Neural progenitor cell (in vitro differentiated cells): Measurements from ENCODE around the gene ATAD3A. TPM values are rescaled to one million over a fixed set of nuclear protein-coding genes. Genes with fewer than 3 reads are reported as not detected.

Experiments used
- DNase-seq: peaks from one replicate; pipeline ENCODE4 v3.0.0-alpha.2; 2016; ENCODE audit warnings: low spot score
- H2AFZ ChIP-seq: fragments of 200-600 bp; sonication (generic); replicated peaks from 2 replicates; pipeline ENCODE4 v1.6.1; 2016; ENCODE audit warnings: antibody characterized with exemption
- H3F3A ChIP-seq: fragments of 200-600 bp; sonication (generic); 2 replicates; pipeline ENCODE4 v1.6.1; 2016; ENCODE audit warnings: antibody characterized with exemption, low read depth
- H3K27ac ChIP-seq: fragments of 200-600 bp; sonication (generic); 2 replicates; pipeline ENCODE4 v1.5.1; 2016; ENCODE audit warnings: mild to moderate bottlenecking
- H3K27me3 ChIP-seq: fragments of 200-600 bp; sonication (generic); 2 replicates; pipeline ENCODE4 v1.6.1; 2016; ENCODE audit warnings: mild to moderate bottlenecking, moderate library complexity
- H3K36me3 ChIP-seq: fragments of 200-600 bp; sonication (generic); 2 replicates; pipeline ENCODE4 v1.5.1; 2016
- H3K4me1 ChIP-seq: fragments of 200-600 bp; sonication (generic); 2 replicates; pipeline ENCODE4 v1.6.1; 2016; ENCODE audit warnings: mixed run types
- H3K4me2 ChIP-seq: fragments of 200-600 bp; sonication (generic); 2 replicates; pipeline ENCODE4 v1.6.1; 2016
- H3K4me3 ChIP-seq: fragments of 200-600 bp; sonication (generic); 2 replicates; pipeline ENCODE4 v1.5.1; 2016
- H3K79me2 ChIP-seq: fragments of 200-600 bp; sonication (generic); 2 replicates; pipeline ENCODE4 v1.6.1; 2016; ENCODE audit warnings: low read depth
- H3K9ac ChIP-seq: fragments of 200-600 bp; sonication (generic); 2 replicates; pipeline ENCODE4 v1.6.1; 2016
- H3K9me3 ChIP-seq: fragments of 200-600 bp; sonication (generic); 2 replicates; pipeline ENCODE4 v1.5.1; 2016; ENCODE audit warnings: low read depth
- H4K20me1 ChIP-seq: fragments of 200-600 bp; sonication (generic); 2 replicates; pipeline ENCODE4 v1.6.1; 2016; ENCODE audit warnings: low read depth
- H3K27ac Mint-ChIP-seq: 3 replicates; pipeline ENCODE4 v1.8.0; 2021; ENCODE audit warnings: mixed read lengths
- H3K27me3 Mint-ChIP-seq: 2 replicates; pipeline ENCODE4 v1.8.0; 2022; ENCODE audit warnings: low read depth, mild to moderate bottlenecking, inconsistent platforms, moderate library complexity, mixed read lengths; ENCODE audit not compliant: insufficient read depth
- H3K36me3 Mint-ChIP-seq: 3 replicates; pipeline ENCODE4 v1.8.0; 2021; ENCODE audit warnings: mixed read lengths
- H3K4me1 Mint-ChIP-seq: 3 replicates; pipeline ENCODE4 v1.8.0; 2021; ENCODE audit warnings: mixed read lengths
- H3K4me3 Mint-ChIP-seq: 3 replicates; pipeline ENCODE4 v1.8.0; 2021; ENCODE audit warnings: mild to moderate bottlenecking, moderate library complexity, mixed read lengths
- H3K9me3 Mint-ChIP-seq: 3 replicates; pipeline ENCODE4 v1.8.0; 2020; ENCODE audit warnings: mixed read lengths
- EZH2 ChIP-seq: fragments of 200-600 bp; sonication (generic); IDR thresholded peaks from 2 replicates; pipeline ENCODE4 v1.6.1; 2017; ENCODE audit warnings: antibody characterized with exemption, mild to moderate bottlenecking, moderate library complexity
- EZH2phosphoT487 ChIP-seq: fragments of 200-600 bp; sonication (generic); IDR thresholded peaks from 2 replicates; pipeline ENCODE4 v1.6.1; 2017; ENCODE audit warnings: antibody characterized with exemption
- total RNA-seq: library from RNA; depleted of rRNA; stranded (reverse); fragments of >200 nt; gene quantifications from 2 replicates; pipeline ENCODE4 v1.2.3, GENCODE V29; 2015; ENCODE audit warnings: low replicate concordance
- TF ChIP-seq, protein P1 (sequence below): fragments of 200-600 bp; sonication (generic); IDR thresholded peaks from 2 replicates; pipeline ENCODE4 v1.5.1; 2017; ENCODE audit warnings: antibody characterized with exemption, mild to moderate bottlenecking

The ATAD3A gene
- total RNA-seq, 1 donor from 2014 or later = 7.8 TPM

- no peaks in the 10 kb centered on the region for H3K4me1 ChIP-seq
- no peaks in the 10 kb centered on the region for H3K27me3 ChIP-seq
- no peak overlapping the region for H3K27ac Mint-ChIP-seq
- peaks cover 14% of the 10 kb centered on the region for H3K4me1 Mint-ChIP-seq
- H3K36me3 ChIP-seq = no peaks in the 10 kb centered on the region
- H3K27ac ChIP-seq = no peak overlapping the region
- H3K27me3 Mint-ChIP-seq = peaks cover 6% of the 10 kb centered on the region
- no peak for TF ChIP-seq EZH2phosphoT487
- no peak for TF ChIP-seq EZH2
- TF ChIP-seq, protein P1, sequence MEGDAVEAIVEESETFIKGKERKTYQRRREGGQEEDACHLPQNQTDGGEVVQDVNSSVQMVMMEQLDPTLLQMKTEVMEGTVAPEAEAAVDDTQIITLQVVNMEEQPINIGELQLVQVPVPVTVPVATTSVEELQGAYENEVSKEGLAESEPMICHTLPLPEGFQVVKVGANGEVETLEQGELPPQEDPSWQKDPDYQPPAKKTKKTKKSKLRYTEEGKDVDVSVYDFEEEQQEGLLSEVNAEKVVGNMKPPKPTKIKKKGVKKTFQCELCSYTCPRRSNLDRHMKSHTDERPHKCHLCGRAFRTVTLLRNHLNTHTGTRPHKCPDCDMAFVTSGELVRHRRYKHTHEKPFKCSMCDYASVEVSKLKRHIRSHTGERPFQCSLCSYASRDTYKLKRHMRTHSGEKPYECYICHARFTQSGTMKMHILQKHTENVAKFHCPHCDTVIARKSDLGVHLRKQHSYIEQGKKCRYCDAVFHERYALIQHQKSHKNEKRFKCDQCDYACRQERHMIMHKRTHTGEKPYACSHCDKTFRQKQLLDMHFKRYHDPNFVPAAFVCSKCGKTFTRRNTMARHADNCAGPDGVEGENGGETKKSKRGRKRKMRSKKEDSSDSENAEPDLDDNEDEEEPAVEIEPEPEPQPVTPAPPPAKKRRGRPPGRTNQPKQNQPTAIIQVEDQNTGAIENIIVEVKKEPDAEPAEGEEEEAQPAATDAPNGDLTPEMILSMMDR = no peak
- peaks cover 33% of the 10 kb centered on the region for H3K79me2 ChIP-seq
- H3K9me3 ChIP-seq = no peaks in the 10 kb centered on the region
- peaks cover 3% of the 10 kb centered on the region for H3F3A ChIP-seq
- DNase-seq = no peak
- H3K4me3 Mint-ChIP-seq = peak overlapping the region; percentile 62
- H3K4me2 ChIP-seq = no peak overlapping the region
- no peak overlapping the region for H3K9ac ChIP-seq
- peaks cover 2% of the 10 kb centered on the region for H3K36me3 Mint-ChIP-seq
- H3K9me3 Mint-ChIP-seq = no peaks in the 10 kb centered on the region
- H3K4me3 ChIP-seq = no peak overlapping the region
- H2AFZ ChIP-seq = no peak overlapping the region
- H4K20me1 ChIP-seq = peaks cover 22% of the 10 kb centered on the region
These were observed 42.0 kb downstream of the ATAD3A start for GRCh38 chr1:1553821-1554494.

DNA sequence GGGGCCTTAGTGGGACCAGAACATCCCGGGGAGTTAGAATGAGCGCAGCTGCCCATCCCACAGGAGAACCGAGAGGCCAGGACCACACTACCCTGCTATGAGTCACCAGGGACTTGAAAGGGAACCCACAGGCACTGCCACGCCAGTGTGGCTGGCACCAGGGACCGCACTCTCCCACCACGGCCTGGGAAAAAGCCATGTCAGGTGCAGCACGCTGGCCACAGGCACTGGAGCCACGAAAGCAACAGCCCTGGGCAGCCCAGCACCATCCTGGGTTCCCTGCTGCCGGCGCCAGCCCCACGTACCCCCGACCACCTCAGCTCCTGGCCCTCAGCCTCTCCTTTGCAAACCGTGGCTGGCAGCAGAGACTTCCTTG lies 42.6 kb downstream of the ATAD3A start:
- Mint-ChIP-seq H3K36me3 (peaks cover 2% of the 10 kb centered on the region), H3K27me3 (peaks cover 6% of the 10 kb centered on the region), H3K9me3 (no peaks in the 10 kb centered on the region), H3K4me1 (peaks cover 14% of the 10 kb centered on the region), H3K4me3 (no peak overlapping the region), H3K27ac (peak overlapping the region; percentile 87)
- Histone ChIP-seq H3K27me3 (no peaks in the 10 kb centered on the region), H3K4me1 (no peaks in the 10 kb centered on the region), H3K79me2 (peaks cover 33% of the 10 kb centered on the region), H3K9me3 (no peaks in the 10 kb centered on the region), H3F3A (peaks cover 3% of the 10 kb centered on the region), H3K4me2 (no peak overlapping the region), H4K20me1 (peaks cover 22% of the 10 kb centered on the region), H3K27ac (no peak overlapping the region), H3K36me3 (no peaks in the 10 kb centered on the region), H3K4me3 (no peak overlapping the region), H2AFZ (no peak overlapping the region), H3K9ac (no peak overlapping the region)
- no peak for DNase-seq
- TF ChIP-seq, protein P1 = no peak
- TF ChIP-seq EZH2phosphoT487 (no peak), EZH2 (no peak)

GRCh38 chr1:1554926-1555915 lies 43.3 kb downstream of the ATAD3A start:
- Mint-ChIP-seq H3K27ac (peak overlapping the region; percentile 87), H3K36me3 (peaks cover 2% of the 10 kb centered on the region), H3K27me3 (peaks cover 6% of the 10 kb centered on the region), H3K4me1 (peaks cover 14% of the 10 kb centered on the region), H3K9me3 (no peaks in the 10 kb centered on the region), H3K4me3 (peak overlapping the region; percentile 62)
- Histone ChIP-seq H3K4me3 (no peak overlapping the region), H3K27ac (no peak overlapping the region), H3K36me3 (no peaks in the 10 kb centered on the region), H4K20me1 (peaks cover 25% of the 10 kb centered on the region), H3F3A (peaks cover 3% of the 10 kb centered on the region), H3K4me2 (no peak overlapping the region), H3K9me3 (no peaks in the 10 kb centered on the region), H3K4me1 (no peaks in the 10 kb centered on the region), H3K9ac (no peak overlapping the region), H3K27me3 (no peaks in the 10 kb centered on the region), H2AFZ (no peak overlapping the region), H3K79me2 (peaks cover 32% of the 10 kb centered on the region)
- TF ChIP-seq EZH2phosphoT487 (no peak), EZH2 (no peak)
- DNase-seq = no peak
